Left cardiac atrium (tissue), 4 donors: ENCODE results near the gene WEE1. TPM values are rescaled to one million over a fixed set of nuclear protein-coding genes. Genes with fewer than 3 reads are reported as not detected.
"Not testable (repeated sequence)": the region's sequence is repeated elsewhere in the genome, so short reads cannot be mapped to it uniquely, and the experiment has no call there.

Source experiments
- ATAC-seq, 2 donors: fragments of 200-7000 bp; cut with Tn5 transposase; one replicate each; pipeline ENCODE4 v1.9.1; 2020; ENCODE audit warnings: mild to moderate bottlenecking in 2 of 2, moderate library complexity in 2 of 2
- DNase-seq: peaks from one replicate; pipeline ENCODE4 v3.0.0-alpha.2; 2020
- intact Hi-C, 2 donors: fragments of 100-400 bp; cut with DNase I; formaldehyde crosslinking; loops; one replicate each; pipeline versions ENCODE4 v1.14.1 to v1.15.1; 2022 to 2023
- total RNA-seq, 2 donors: library from RNA; stranded (reverse); fragmentation: NEBNext Ultra II Directional; extraction: Animal tissue kit (Norgen Biotek cat#: 25700); gene quantifications; one replicate each; pipeline ENCODE4 v1.2.1, GENCODE V29; 2021
- donor health status: DM: no; HTN: yes; CAD: no.
- donor health status: DM: no; HTN: yes; CAD: no; lungs with severe emphysema.
- donor health status: DM: yes; HTN: yes; CAD: no.
- donor health status: Dilated cardiomyopathy.

WEE1 gene
- total RNA-seq, 2 donors from 2014 or later, result 25.3 to 53.7 TPM

GRCh38 chr11:9613830-9614762, 40.6 kb downstream of the WEE1 start:
- peak; percentile 91 to 92 for ATAC-seq

GRCh38 chr11:9615031-9615451, 41.6 kb downstream of the WEE1 start:
- DNase-seq (no peak), ATAC-seq (no peak)
- intact Hi-C loops, result loop anchor here (10.0 kb wide), 2 partner anchors 140 to 690 kb away; partner anchors contain the start of gene ADM (in 1 of the 2)

More at GRCh38 chr11:9613830-9614762, 40.6 kb downstream of the WEE1 start:
- DNase-seq, result peak; percentile 90
- intact Hi-C loops, result loop anchor here (2.0 to 10.0 kb wide), 4 partner anchors 79 to 691 kb away; partner anchors contain the start of gene ADM (in 1 of the 2)

GRCh38 chr11:9616042-9616675, 42.7 kb downstream of the WEE1 start:
- ATAC-seq (no peak), DNase-seq (no peak)
- intact Hi-C loops, result loop anchor here (10.0 kb wide), 2 partner anchors 139 to 689 kb away; partner anchors contain the start of gene ADM (in 1 of the 2)

GRCh38 chr11:9616858-9617257, 43.4 kb downstream of the WEE1 start:
- DNase-seq (no peak), ATAC-seq (no peak)
- intact Hi-C loops, result loop anchor here (10.0 kb wide), 2 partner anchors 138 to 688 kb away; partner anchors contain the start of gene ADM (in 1 of the 2)

GRCh38 chr11:9617940-9618339, 44.5 kb downstream of the WEE1 start:
- no peak for DNase-seq
- no peak for ATAC-seq
- intact Hi-C loops, result loop anchor here (10.0 kb wide), 2 partner anchors 137 to 687 kb away; partner anchors contain the start of gene ADM (in 1 of the 2)

- no peak for ATAC-seq
- DNase-seq, result no peak
- intact Hi-C loops, result loop anchor here (10.0 kb wide), 2 partner anchors 136 to 686 kb away; partner anchors contain the start of gene ADM (in 1 of the 2)
These were observed 45.5 kb downstream of the WEE1 start for GRCh38 chr11:9619004-9619403.

- DNase-seq (no peak), ATAC-seq (no peak)
- intact Hi-C loops, result loop anchor here (10.0 kb wide), 2 partner anchors 135 to 685 kb away; partner anchors contain the start of gene ADM (in 1 of the 2)
These were observed 46.5 kb downstream of the WEE1 start for GRCh38 chr11:9619971-9620370.

GRCh38 chr11:9622353-9622752, 48.9 kb downstream of the WEE1 start:
- DNase-seq, ATAC-seq, intact Hi-C loops: not testable (repeated sequence)

- DNase-seq, intact Hi-C loops, ATAC-seq: not testable (repeated sequence)
These were observed 49.6 kb downstream of the WEE1 start for GRCh38 chr11:9623053-9623452.

GRCh38 chr11:9624448-9624847, 51.0 kb downstream of the WEE1 start:
- DNase-seq (no peak), ATAC-seq (no peak)
- intact Hi-C loops, result no loop called here

GRCh38 chr11:9625162-9625561, 51.7 kb downstream of the WEE1 start:
- DNase-seq (peak; percentile 27), ATAC-seq (peak in 1 of 2 donors; percentile 58)
- intact Hi-C loops, result no loop called here

GRCh38 chr11:9625728-9626127, 52.3 kb downstream of the WEE1 start:
- intact Hi-C loops, result no loop called here
- no peak for DNase-seq
- peak in 1 of 2 donors; percentile 64 for ATAC-seq

- ATAC-seq (peak; percentile 16 to 73), DNase-seq (peak; percentile 34)
- intact Hi-C loops, result no loop called here
These were observed 53.3 kb downstream of the WEE1 start for GRCh38 chr11:9626496-9627394.

GRCh38 chr11:9629064-9629463, 55.6 kb downstream of the WEE1 start:
- DNase-seq (no peak), ATAC-seq (no peak)
- intact Hi-C loops, result no loop called here

GRCh38 chr11:9633679-9634078, 60.2 kb downstream of the WEE1 start:
- intact Hi-C loops, result no loop called here
- ATAC-seq, result no peak
- DNase-seq, result no peak

GRCh38 chr11:9636691-9637090, 63.2 kb downstream of the WEE1 start:
- intact Hi-C loops, result no loop called here
- no peak for DNase-seq
- no peak for ATAC-seq

GRCh38 chr11:9639099-9639498, 65.6 kb downstream of the WEE1 start:
- ATAC-seq (peak; percentile 80 to 82), DNase-seq (peak; percentile 75)
- intact Hi-C loops, result no loop called here
